WTC11 (cell line): ENCODE measurements around the gene HES4. TPM values are rescaled to one million over a fixed set of nuclear protein-coding genes. Genes with fewer than 3 reads are reported as not detected.

ENCODE experiments used
- ATAC-seq: fragments of 200-7000 bp; cut with Tn5 transposase; 2 replicates; pipeline ENCODE4 v1.10.0; 2021; ENCODE audit warnings: mild to moderate bottlenecking, moderate library complexity
- CTCF ChIA-PET: fragments of 300-600 bp; sonication (Branson Sonifier 250); formaldehyde crosslinking; loops from one replicate; lab custom pipeline; 2021; ENCODE audit warnings: antibody characterized with exemption; lab: Charles Lee
- POLR2A ChIA-PET: fragments of 350-600 bp; sonication (Branson Sonifier 250); formaldehyde crosslinking; loops from one replicate; lab custom pipeline; 2021; ENCODE audit warnings: antibody characterized with exemption; lab: Charles Lee
- DNase-seq: peaks from one replicate; pipeline ENCODE4 v3.0.0; 2021; ENCODE audit warnings: low spot score
- H3K27ac Mint-ChIP-seq: 2 replicates; pipeline ENCODE4 v1.8.0; 2021; ENCODE audit warnings: mixed read lengths
- H3K27me3 Mint-ChIP-seq: 2 replicates; pipeline ENCODE4 v1.8.0; 2021; ENCODE audit warnings: low read depth, mild to moderate bottlenecking, moderate library complexity, mixed read lengths
- H3K36me3 Mint-ChIP-seq: 2 replicates; pipeline ENCODE4 v1.8.0; 2021; ENCODE audit warnings: mixed read lengths
- H3K4me1 Mint-ChIP-seq: 2 replicates; pipeline ENCODE4 v1.8.0; 2022; ENCODE audit warnings: mixed read lengths
- H3K4me3 Mint-ChIP-seq: 2 replicates; pipeline ENCODE4 v1.8.0; 2021; ENCODE audit warnings: mild to moderate bottlenecking, moderate library complexity, mixed read lengths
- H3K9me3 Mint-ChIP-seq: 2 replicates; pipeline ENCODE4 v1.8.0; 2021; ENCODE audit warnings: mixed read lengths
- CBFB ChIP-seq: sonication (generic); formaldehyde crosslinking; IDR thresholded peaks from 2 replicates; pipeline ENCODE4 v1.8.1; 2022; ENCODE audit warnings: mild to moderate bottlenecking, low read depth, missing genetic modification reagents
- EMX1 ChIP-seq: fragments of 250-450 bp; sonication (Bioruptor Pico); IDR thresholded peaks from 2 replicates; pipeline ENCODE4 v1.8.0; 2021; ENCODE audit warnings: mild to moderate bottlenecking
- ESRRA ChIP-seq: sonication (generic); formaldehyde crosslinking; IDR thresholded peaks from 2 replicates; pipeline ENCODE4 v1.8.1; 2022; ENCODE audit warnings: mild to moderate bottlenecking, missing genetic modification reagents, borderline replicate concordance
- FOXK1 ChIP-seq: sonication (generic); formaldehyde crosslinking; IDR thresholded peaks from 2 replicates; pipeline ENCODE4 v1.8.0; 2022; ENCODE audit warnings: mild to moderate bottlenecking, moderate library complexity, missing genetic modification reagents
- GABPB1 ChIP-seq: sonication (generic); formaldehyde crosslinking; IDR thresholded peaks from 2 replicates; pipeline ENCODE4 v1.8.1; 2023; ENCODE audit warnings: mild to moderate bottlenecking, missing genetic modification reagents
- PRDM15 ChIP-seq: sonication (generic); formaldehyde crosslinking; IDR thresholded peaks from 2 replicates; pipeline ENCODE4 v1.8.0; 2022; ENCODE audit warnings: missing genetic modification reagents
- USF1 ChIP-seq: sonication (generic); formaldehyde crosslinking; IDR thresholded peaks from 2 replicates; pipeline ENCODE4 v1.8.0; 2022; ENCODE audit warnings: mild to moderate bottlenecking, missing genetic modification reagents
- ZNF317 ChIP-seq: sonication (generic); formaldehyde crosslinking; IDR thresholded peaks from 2 replicates; pipeline ENCODE4 v1.8.1; 2023; ENCODE audit warnings: low read depth, mild to moderate bottlenecking, moderate library complexity, missing genetic modification reagents, borderline replicate concordance
- total RNA-seq: library from RNA; stranded (reverse); gene quantifications from 3 replicates; pipeline ENCODE4 v1.2.3, GENCODE V29; 2021
- TF ChIP-seq, protein P1 (sequence below): sonication (generic); formaldehyde crosslinking; IDR thresholded peaks from 2 replicates; pipeline ENCODE4 v1.8.1; 2022; ENCODE audit warnings: missing genetic modification reagents, borderline replicate concordance
- TF ChIP-seq, protein P2 (sequence below): sonication (generic); formaldehyde crosslinking; IDR thresholded peaks from 2 replicates; pipeline ENCODE4 v1.8.1; 2023; ENCODE audit warnings: mild to moderate bottlenecking, missing genetic modification reagents, moderate library complexity
- TF ChIP-seq, protein P3 (sequence below): fragments of 250-450 bp; sonication (Bioruptor Pico); IDR thresholded peaks from 2 replicates; pipeline ENCODE4 v1.8.0; 2021; ENCODE audit warnings: mild to moderate bottlenecking

Gene HES4
- total RNA-seq, 1 experiment from 2014 or later: 4.5 TPM

DNA sequence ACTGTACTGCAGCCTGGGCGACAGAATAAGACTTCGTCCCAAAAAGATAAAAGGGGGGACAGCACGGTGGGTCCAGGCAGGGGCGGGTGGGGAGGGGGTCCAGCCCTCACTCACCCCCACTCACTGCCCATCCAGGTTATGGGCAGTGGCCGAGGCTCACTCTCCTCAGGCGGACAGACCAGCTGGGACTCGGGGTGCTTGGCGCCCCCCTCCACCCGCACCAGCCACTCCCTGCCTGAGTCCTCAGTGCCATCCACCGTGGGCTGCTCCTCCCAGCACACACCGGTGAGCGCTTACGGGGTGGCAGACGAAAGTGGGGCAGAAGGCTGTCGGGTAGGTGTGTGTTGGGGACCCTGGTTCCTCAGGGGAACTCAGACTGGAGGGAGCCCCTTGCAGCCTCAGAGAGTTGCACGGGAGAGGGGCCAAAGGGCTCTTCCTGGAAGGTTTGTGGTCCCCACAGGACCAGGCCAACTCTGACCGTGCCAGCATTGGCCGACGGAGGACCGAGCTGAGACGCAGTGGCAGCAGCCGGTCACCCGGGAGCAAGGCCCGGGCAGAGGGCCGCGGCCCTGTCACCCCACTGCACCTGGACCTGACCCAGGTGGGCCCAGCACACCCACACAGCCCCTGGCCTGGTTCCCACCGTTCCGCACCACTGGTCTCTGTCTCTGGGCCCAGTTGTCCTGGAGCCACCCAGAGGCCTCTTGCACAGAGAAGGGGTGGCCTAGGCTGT lies 27.0 kb downstream of the HES4 start:
- no peak overlapping the region for H3K27ac Mint-ChIP-seq
- ChIA-PET CTCF (interaction anchor here (1.0 kb wide), 1 partner anchor 60 kb away, joined by 3 read pairs; no protein-coding TSS in a partner anchor), POLR2A (no interaction called here)
- H3K36me3 Mint-ChIP-seq: no peaks in the 10 kb centered on the region
- H3K27me3 Mint-ChIP-seq: peaks cover 30% of the 10 kb centered on the region
- no peak overlapping the region for H3K4me3 Mint-ChIP-seq
- no peaks in the 10 kb centered on the region; the same call in 1 of the 2 replicates for H3K9me3 Mint-ChIP-seq
- no peak for ATAC-seq
- DNase-seq: no peak
- TF ChIP-seq ZNF317 (CRISPR knock-in tag) (no peak), EMX1 (no peak)
- TF ChIP-seq, protein P1, sequence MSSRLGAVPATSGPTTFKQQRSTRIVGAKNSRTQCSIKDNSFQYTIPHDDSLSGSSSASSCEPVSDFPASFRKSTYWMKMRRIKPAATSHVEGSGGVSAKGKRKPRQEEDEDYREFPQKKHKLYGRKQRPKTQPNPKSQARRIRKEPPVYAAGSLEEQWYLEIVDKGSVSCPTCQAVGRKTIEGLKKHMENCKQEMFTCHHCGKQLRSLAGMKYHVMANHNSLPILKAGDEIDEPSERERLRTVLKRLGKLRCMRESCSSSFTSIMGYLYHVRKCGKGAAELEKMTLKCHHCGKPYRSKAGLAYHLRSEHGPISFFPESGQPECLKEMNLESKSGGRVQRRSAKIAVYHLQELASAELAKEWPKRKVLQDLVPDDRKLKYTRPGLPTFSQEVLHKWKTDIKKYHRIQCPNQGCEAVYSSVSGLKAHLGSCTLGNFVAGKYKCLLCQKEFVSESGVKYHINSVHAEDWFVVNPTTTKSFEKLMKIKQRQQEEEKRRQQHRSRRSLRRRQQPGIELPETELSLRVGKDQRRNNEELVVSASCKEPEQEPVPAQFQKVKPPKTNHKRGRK (CRISPR knock-in tag): no peak
- TF ChIP-seq, protein P2, sequence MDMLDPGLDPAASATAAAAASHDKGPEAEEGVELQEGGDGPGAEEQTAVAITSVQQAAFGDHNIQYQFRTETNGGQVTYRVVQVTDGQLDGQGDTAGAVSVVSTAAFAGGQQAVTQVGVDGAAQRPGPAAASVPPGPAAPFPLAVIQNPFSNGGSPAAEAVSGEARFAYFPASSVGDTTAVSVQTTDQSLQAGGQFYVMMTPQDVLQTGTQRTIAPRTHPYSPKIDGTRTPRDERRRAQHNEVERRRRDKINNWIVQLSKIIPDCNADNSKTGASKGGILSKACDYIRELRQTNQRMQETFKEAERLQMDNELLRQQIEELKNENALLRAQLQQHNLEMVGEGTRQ (CRISPR knock-in tag): no peak
- peaks cover 4% of the 10 kb centered on the region for H3K4me1 Mint-ChIP-seq

DNA sequence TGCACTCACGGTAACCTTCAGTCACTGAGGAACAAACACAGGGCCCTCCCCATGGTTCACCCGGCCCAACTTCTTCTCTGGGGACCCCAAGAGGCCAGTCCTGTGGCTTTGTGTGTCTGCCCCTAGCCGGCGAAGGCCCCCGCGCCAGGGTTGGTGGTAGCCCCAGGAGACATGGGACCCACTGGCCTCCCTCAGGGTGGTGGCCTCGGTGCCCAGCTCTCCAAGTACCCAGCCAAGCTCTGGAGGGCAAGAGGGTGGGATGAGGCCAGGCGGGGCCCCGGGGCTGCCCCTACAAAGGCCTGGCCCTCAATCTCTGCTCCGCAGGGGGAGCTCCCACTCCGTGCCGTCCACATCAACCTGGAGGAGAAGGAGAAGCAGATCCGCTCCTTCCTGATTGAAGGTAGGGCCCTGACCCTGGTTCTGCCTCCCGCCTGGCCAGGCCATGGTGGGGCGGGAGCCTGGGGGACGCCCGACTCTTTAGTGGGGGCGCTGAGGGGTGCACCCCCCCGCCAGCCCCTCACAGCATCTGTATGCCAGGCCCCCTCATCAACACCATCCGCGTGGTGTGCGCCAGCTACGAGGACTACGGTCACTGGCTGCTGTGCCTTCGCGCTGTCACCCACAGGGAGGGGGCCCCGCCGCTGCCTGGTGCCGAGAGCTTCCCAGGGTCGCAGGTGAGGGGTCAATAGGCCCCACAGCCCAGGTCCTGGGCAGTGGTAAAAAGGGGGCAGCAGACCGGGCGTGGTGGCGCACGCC lies 28.0 kb downstream of the HES4 start:
- Mint-ChIP-seq H3K27me3 (peaks cover 40% of the 10 kb centered on the region), H3K27ac (no peak overlapping the region), H3K9me3 (no peaks in the 10 kb centered on the region; the same call in 1 of the 2 replicates), H3K4me1 (peaks cover 4% of the 10 kb centered on the region), H3K4me3 (no peak overlapping the region), H3K36me3 (no peaks in the 10 kb centered on the region)
- ATAC-seq (no peak), DNase-seq (no peak)
- CTCF ChIA-PET: interaction anchor here (1.0 to 2.9 kb wide), 5 partner anchors 12 to 91 kb away, joined by 3 to 15 read pairs (median 6); no protein-coding TSS in a partner anchor
- POLR2A ChIA-PET: no interaction called here
- TF ChIP-seq GABPB1 (CRISPR knock-in tag): no peak
- TF ChIP-seq CBFB (CRISPR knock-in tag): no peak

DNA sequence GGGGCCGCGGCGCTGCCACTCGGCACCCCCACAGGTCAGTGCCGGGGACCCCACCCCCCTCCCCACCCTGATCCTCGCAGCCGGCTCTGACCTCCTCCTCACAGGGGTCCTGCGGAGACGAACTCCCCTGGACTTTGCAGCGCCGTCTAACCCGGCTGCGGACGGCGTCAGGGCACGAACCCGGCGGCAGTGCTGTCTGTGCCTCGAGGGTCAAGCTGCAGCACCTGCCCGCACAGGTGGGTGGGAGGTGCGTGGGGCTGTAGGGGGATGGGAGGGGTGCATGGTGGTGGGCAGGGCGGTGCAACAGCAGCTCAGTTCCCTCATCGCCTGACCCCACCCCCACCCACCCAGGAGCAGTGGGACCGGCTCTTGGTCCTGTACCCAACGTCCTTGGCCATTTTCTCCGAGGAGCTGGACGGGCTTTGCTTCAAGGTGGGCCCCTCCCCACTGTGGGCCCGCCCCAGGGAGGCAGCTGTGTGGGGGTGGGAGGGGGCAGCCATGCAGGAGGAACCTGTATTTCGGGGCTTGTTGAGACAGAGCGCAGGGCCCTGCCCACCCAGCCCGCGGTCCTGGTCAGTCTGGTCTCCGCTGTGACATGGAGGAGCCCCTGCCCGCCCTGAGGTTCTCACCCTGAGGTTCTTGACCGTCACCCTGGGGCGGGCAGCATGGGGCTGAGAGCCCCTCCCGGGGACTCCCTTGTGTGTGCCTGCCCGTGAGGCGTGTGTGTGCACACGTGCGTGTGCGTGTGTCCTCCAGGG lies 28.7 kb downstream of the HES4 start:
- no peaks in the 10 kb centered on the region; the same call in 1 of the 2 replicates for H3K9me3 Mint-ChIP-seq

DNA sequence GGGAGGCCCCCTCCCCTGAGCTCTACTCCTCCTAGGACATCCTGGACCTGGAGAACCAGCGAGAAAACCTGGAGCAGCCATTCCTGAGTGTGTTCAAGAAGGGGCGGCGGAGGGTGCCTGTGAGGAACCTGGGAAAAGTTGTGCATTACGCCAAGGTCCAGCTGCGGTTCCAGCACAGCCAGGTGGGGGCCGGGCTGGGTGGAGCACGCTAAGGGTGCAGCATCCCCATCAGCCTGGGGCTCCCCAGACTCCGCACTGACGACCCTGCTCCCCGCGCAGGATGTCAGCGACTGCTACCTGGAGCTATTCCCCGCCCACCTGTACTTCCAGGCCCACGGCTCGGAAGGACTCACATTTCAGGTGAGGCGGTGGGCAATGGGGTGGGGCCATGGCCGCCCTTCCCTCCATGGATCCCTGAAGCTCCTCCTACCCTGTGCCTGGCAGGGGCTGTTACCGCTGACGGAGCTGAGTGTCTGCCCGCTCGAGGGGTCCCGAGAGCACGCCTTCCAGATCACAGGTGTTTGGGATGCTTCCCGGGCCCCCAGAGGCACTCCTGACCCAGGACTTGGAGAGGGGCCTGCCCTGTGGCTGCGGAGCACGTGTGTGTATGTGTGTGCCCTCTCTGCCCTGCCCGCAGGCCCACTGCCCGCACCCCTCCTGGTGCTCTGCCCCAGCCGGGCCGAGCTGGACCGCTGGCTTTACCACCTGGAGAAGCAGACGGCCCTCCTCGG lies 29.5 kb downstream of the HES4 start:
- 0 out of 2 replicates have a peak, but pooled peaks have one; percentile 17 for TF ChIP-seq USF1 (CRISPR knock-in tag)
- TF ChIP-seq ESRRA (CRISPR knock-in tag): no peak
- peak; percentile 70; the same call in 1 of the 2 replicates for TF ChIP-seq PRDM15 (CRISPR knock-in tag)
- H3K4me3 Mint-ChIP-seq: peak overlapping the region; percentile 41; the same call in 1 of the 2 replicates
- ATAC-seq (peak; percentile 61), DNase-seq (peak; percentile 63)
- H3K27ac Mint-ChIP-seq: no peak overlapping the region
- POLR2A ChIA-PET: no interaction called here
- peaks cover 43% of the 10 kb centered on the region for H3K27me3 Mint-ChIP-seq
- H3K36me3 Mint-ChIP-seq: no peaks in the 10 kb centered on the region
- no peaks in the 10 kb centered on the region; the same call in 1 of the 2 replicates for H3K9me3 Mint-ChIP-seq
- H3K4me1 Mint-ChIP-seq: no peaks in the 10 kb centered on the region
- CTCF ChIA-PET: interaction anchor here (0.9 to 2.9 kb wide), 12 partner anchors 9 to 101 kb away, joined by 3 to 15 read pairs (median 4); partner anchors contain the start of gene NOC2L

More for the DNA sequence above, 28.7 kb downstream of the HES4 start:
- ChIA-PET POLR2A (no interaction called here), CTCF (interaction anchor here (0.9 to 2.9 kb wide), 11 partner anchors 10 to 102 kb away, joined by 3 to 15 read pairs (median 4); partner anchors contain the start of gene NOC2L)
- Mint-ChIP-seq H3K4me3 (no peak overlapping the region), H3K27me3 (peaks cover 43% of the 10 kb centered on the region), H3K4me1 (peaks cover 4% of the 10 kb centered on the region), H3K36me3 (no peaks in the 10 kb centered on the region), H3K27ac (no peak overlapping the region)
- DNase-seq: no peak
- no peak for ATAC-seq
- TF ChIP-seq FOXK1 (CRISPR knock-in tag): no peak
- TF ChIP-seq, protein P3, sequence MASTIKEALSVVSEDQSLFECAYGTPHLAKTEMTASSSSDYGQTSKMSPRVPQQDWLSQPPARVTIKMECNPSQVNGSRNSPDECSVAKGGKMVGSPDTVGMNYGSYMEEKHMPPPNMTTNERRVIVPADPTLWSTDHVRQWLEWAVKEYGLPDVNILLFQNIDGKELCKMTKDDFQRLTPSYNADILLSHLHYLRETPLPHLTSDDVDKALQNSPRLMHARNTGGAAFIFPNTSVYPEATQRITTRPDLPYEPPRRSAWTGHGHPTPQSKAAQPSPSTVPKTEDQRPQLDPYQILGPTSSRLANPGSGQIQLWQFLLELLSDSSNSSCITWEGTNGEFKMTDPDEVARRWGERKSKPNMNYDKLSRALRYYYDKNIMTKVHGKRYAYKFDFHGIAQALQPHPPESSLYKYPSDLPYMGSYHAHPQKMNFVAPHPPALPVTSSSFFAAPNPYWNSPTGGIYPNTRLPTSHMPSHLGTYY (CRISPR knock-in tag): no peak
